ENCODE results near the gene SOHLH1.

GRCh38 chr9:135689011-135689410, 10.3 kb downstream of the SOHLH1 start:
- no peak for TF ChIP-seq SP1 (IDR thresholded peaks at IDR 0.05; ENCODE audit: low read depth)
- TF ChIP-seq MAX (IDR thresholded peaks at IDR 0.05), result no peak
- no peak for TF ChIP-seq CTCF (IDR thresholded peaks at IDR 0.05 in 2 of 3, conservative IDR thresholded peaks at IDR 0.05 in 1 of 3; ENCODE audit: borderline replicate concordance in 1 of 3, insufficient read depth in 1 of 3, low read depth in 2 of 3, low read length in 2 of 3)
- TF ChIP-seq ATF3 (IDR thresholded peaks at IDR 0.05), result no peak

Measured in HCT116 (cell line).